K562 (cell line): ENCODE results near the gene NDUFB10. TPM values are rescaled to one million over a fixed set of nuclear protein-coding genes. Genes with fewer than 3 reads are reported as not detected.

Experiments used
- ARID2 ChIP-seq: fragments of 450-650 bp; IDR thresholded peaks from 2 replicates; pipeline ENCODE4 v1.6.1; 2017; ENCODE audit warnings: antibody characterized with exemption, mild to moderate bottlenecking
- CBFB ChIP-seq: sonication (generic); formaldehyde crosslinking; IDR thresholded peaks from 2 replicates; pipeline ENCODE4 v1.4.0; 2020; ENCODE audit warnings: mild to moderate bottlenecking, missing genetic modification reagents
- CBX5 ChIP-seq: IDR thresholded peaks from 2 replicates; pipeline ENCODE4 v1.6.1; 2014; ENCODE audit warnings: low read depth, borderline replicate concordance
- CHCHD3 ChIP-seq: fragments of 250-450 bp; sonication (Bioruptor Pico); IDR thresholded peaks from 2 replicates; pipeline ENCODE4 v2.1.2; 2022; ENCODE audit warnings: mild to moderate bottlenecking
- CREB1 ChIP-seq, 2 experiments: sonication (generic) in 1 of 2; formaldehyde crosslinking in 1 of 2; IDR thresholded peaks; 2 replicates each; pipeline versions ENCODE4 v1.6.1 to v1.8.0; 2012 to 2022; ENCODE audit warnings: inconsistent platforms in 1 of 2, mild to moderate bottlenecking in 1 of 2, missing genetic modification reagents in 1 of 2, moderate library complexity in 1 of 2
- E2F5 ChIP-seq: sonication (generic); formaldehyde crosslinking; IDR thresholded peaks from 2 replicates; pipeline ENCODE4 v1.8.0; 2022; ENCODE audit warnings: mild to moderate bottlenecking, missing genetic modification reagents
- EHMT2 ChIP-seq: fragments of 450-650 bp; IDR thresholded peaks from 2 replicates; pipeline ENCODE4 v1.6.1; 2018; ENCODE audit warnings: antibody characterized with exemption
- HIVEP1 ChIP-seq: fragments of 250-450 bp; sonication (Bioruptor Pico); IDR thresholded peaks from 2 replicates; pipeline ENCODE4 v1.4.0; 2020; ENCODE audit warnings: mild to moderate bottlenecking
- LARP7 ChIP-seq: fragments of 450-650 bp; IDR thresholded peaks from 2 replicates; pipeline ENCODE4 v1.6.1; 2016
- MEF2A ChIP-seq: IDR thresholded peaks from 2 replicates; pipeline ENCODE4 v1.6.1; 2011; ENCODE audit warnings: low read depth, mild to moderate bottlenecking, low read length, moderate library complexity; ENCODE audit not compliant: control insufficient read depth
- MIER1 ChIP-seq: fragments of 450-650 bp; IDR thresholded peaks from 2 replicates; pipeline ENCODE4 v1.6.1; 2016; ENCODE audit warnings: antibody characterized with exemption, mild to moderate bottlenecking, low read depth
- MTA3 ChIP-seq: fragments of 450-650 bp; formaldehyde crosslinking; IDR thresholded peaks from 2 replicates; pipeline ENCODE4 v1.6.1; 2017; ENCODE audit warnings: mild to moderate bottlenecking, borderline replicate concordance
- NELFE ChIP-seq: IDR thresholded peaks from 2 replicates; pipeline ENCODE4 v1.6.1; 2011; ENCODE audit warnings: mild to moderate bottlenecking; ENCODE audit not compliant: insufficient read depth, insufficient read length
- NUFIP1 ChIP-seq: fragments of 450-650 bp; IDR thresholded peaks from 2 replicates; pipeline ENCODE4 v1.6.1; 2018; ENCODE audit not compliant: partially characterized antibody
- POLR2H ChIP-seq: IDR thresholded peaks from 2 replicates; pipeline ENCODE4 v1.6.1; 2016; ENCODE audit warnings: missing genetic modification characterization, low read depth, mild to moderate bottlenecking, control low read depth, missing compliant biosample characterization, moderate library complexity
- RFX1 ChIP-seq: fragments of 450-650 bp; IDR thresholded peaks from 2 replicates; pipeline ENCODE4 v1.6.1; 2016; ENCODE audit warnings: mild to moderate bottlenecking, moderate library complexity
- STAT6 ChIP-seq: sonication (generic); formaldehyde crosslinking; IDR thresholded peaks from 2 replicates; pipeline ENCODE4 v1.8.1; 2023; ENCODE audit warnings: mild to moderate bottlenecking, missing genetic modification reagents
- SUPT5H ChIP-seq: fragments of 450-650 bp; IDR thresholded peaks from 2 replicates; pipeline ENCODE4 v1.6.1; 2016
- TBL1XR1 ChIP-seq, 2 experiments: IDR thresholded peaks; 2 replicates each; pipeline ENCODE4 v1.6.1; 2012; ENCODE audit warnings: improper control_type of control experiment in 2 of 2, low read length in 2 of 2, mild to moderate bottlenecking in 1 of 2
- ZBTB17 ChIP-seq: fragments of 450-650 bp; formaldehyde crosslinking; IDR thresholded peaks from 2 replicates; pipeline ENCODE4 v1.4.0; 2020; ENCODE audit warnings: mild to moderate bottlenecking
- ZBTB33 ChIP-seq: sonication (generic); formaldehyde crosslinking; IDR thresholded peaks from 2 replicates; pipeline ENCODE4 v1.8.1; 2023; ENCODE audit warnings: mild to moderate bottlenecking, missing genetic modification reagents
- ZNF146 ChIP-seq: IDR thresholded peaks from one replicate; pipeline ENCODE4 v1.6.1; 2018; ENCODE audit warnings: missing compliant biosample characterization; ENCODE audit not compliant: unreplicated experiment
- ZNF165 ChIP-seq: fragments of 250-450 bp; sonication (Bioruptor Pico); IDR thresholded peaks from 2 replicates; pipeline ENCODE4 v1.4.0; 2020; ENCODE audit warnings: borderline replicate concordance
- ZNF3 ChIP-seq: fragments of 250-450 bp; sonication (Bioruptor Pico); IDR thresholded peaks from 2 replicates; pipeline ENCODE4 v1.5.0; 2021; ENCODE audit warnings: mild to moderate bottlenecking, moderate library complexity
- polyA plus RNA-seq, 8 experiments: library from polyadenylated mRNA; depleted of rRNA in 4 of 8; stranded (reverse) in 5 of 8; unstranded in 3 of 8; fragments of >200 nt; fragmentation: Nextera tagmentation in 2 of 8; fragmentation: Illumina TruSeq in 1 of 8; extraction: Ambion mirVana in 2 of 8; extraction: Trizol in 1 of 8; gene quantifications; 2 replicates each; pipeline versions ENCODE4 v1.2.1 to v1.2.3, GENCODE V29; 2011 to 2014; ENCODE audit warnings: inconsistent platforms in 1 of 8, missing spikeins in 1 of 8
- total RNA-seq, 7 experiments: library from RNA; depleted of rRNA in 6 of 7; stranded (reverse); fragments of >200 nt in 6 of 7; fragmentation: Illumina TruSeq in 2 of 7; extraction: Trizol in 2 of 7; gene quantifications; 2 replicates each; pipeline versions ENCODE4 v1.2.1 to v1.2.3, GENCODE V29; 2011 to 2021; ENCODE audit warnings: low replicate concordance in 1 of 7

NDUFB10 gene
- total and polyA plus RNA-seq, 9 of the 15 experiments (the other 6 are each of a cell fraction or from before 2014, with no cell fraction given) = 69.3 to 527 (median 161) TPM

GRCh38 chr16:2009791-2010510 is 50.6 kb downstream of the NDUFB10 start, which contains the start of gene ZNF598 (continued):
- TF ChIP-seq RFX1 (no peak), HIVEP1 (no peak), MEF2A (no peak), MIER1 (no peak; the same call in 1 of the 2 replicates), E2F5 (CRISPR knock-in tag) (peak; percentile 10; the same call in 1 of the 2 replicates), ZBTB33 (CRISPR knock-in tag) (no peak), ZNF146 (no peak), STAT6 (CRISPR knock-in tag) (no peak), ZBTB17 (CRISPR knock-in tag) (no peak), NELFE (no peak), EHMT2 (no peak), CBFB (0 out of 2 replicates have a peak, but pooled peaks have one; percentile 45), NUFIP1 (no peak), TBL1XR1 (IDR thresholded peaks at IDR 0.05; ENCODE audit: low read length in 2 of 2) (no peak), MTA3 (peak; percentile 90), ARID2 (no peak), ZNF3 (CRISPR knock-in tag) (no peak), ZNF165 (no peak), SUPT5H (peak; percentile 94), CREB1 (IDR thresholded peaks at IDR 0.05) (no peak), CREB1 (CRISPR knock-in tag; IDR thresholded peaks at IDR 0.05) (peak; percentile 69), LARP7 (no peak), CHCHD3 (CRISPR knock-in tag) (peak; percentile 65; the same call in 1 of the 2 replicates), CBX5 (no peak), POLR2H (tag) (peak; percentile 86)
